Measurements from ENCODE around the gene ZNF385C.

The ZNF385C gene

DNA sequence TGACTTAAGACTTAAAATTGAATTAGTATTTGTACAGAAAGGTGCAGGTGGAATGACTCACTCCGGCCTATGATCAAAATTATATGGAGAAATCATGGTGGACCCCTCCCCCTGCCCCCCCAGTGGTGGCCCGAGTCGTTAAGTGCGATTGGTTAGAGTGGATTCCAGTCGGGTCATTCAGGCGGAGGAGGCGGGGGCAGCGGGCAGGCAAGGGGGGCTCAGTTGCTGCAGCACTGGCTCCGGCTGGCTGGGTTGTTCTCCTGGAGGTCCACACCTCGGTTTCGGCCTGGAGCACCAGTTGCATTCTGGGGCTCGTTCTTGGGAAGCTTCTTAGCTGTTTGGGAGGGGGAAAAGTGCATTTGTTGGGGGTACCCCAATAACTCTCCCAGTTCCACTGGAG is 27.3 kb upstream of the ZNF385C start:
- DNase-seq (ENCODE audit: low spot score), result no peak

DNA sequence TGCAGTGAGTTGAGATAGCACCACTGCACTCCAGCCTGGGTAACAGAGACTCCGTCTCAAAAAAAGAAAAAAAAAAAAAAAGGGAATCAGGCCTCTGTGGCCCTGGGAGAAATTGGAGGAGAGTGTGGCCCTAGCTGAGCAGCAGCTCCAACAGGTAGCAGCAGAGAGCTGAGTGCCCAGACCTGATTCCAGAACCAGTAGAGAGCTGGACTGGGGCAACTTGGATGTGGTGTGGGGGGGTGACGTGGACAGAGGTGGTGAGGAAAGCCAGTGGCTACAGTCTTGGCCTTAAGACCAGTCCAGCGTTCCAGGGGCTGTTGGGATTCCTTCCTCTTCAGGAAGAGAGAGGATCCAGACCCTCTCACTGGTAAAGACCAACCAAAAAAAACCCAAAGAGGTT is 26.0 kb upstream of the ZNF385C start:
- DNase-seq (ENCODE audit: low spot score), result no peak

DNA sequence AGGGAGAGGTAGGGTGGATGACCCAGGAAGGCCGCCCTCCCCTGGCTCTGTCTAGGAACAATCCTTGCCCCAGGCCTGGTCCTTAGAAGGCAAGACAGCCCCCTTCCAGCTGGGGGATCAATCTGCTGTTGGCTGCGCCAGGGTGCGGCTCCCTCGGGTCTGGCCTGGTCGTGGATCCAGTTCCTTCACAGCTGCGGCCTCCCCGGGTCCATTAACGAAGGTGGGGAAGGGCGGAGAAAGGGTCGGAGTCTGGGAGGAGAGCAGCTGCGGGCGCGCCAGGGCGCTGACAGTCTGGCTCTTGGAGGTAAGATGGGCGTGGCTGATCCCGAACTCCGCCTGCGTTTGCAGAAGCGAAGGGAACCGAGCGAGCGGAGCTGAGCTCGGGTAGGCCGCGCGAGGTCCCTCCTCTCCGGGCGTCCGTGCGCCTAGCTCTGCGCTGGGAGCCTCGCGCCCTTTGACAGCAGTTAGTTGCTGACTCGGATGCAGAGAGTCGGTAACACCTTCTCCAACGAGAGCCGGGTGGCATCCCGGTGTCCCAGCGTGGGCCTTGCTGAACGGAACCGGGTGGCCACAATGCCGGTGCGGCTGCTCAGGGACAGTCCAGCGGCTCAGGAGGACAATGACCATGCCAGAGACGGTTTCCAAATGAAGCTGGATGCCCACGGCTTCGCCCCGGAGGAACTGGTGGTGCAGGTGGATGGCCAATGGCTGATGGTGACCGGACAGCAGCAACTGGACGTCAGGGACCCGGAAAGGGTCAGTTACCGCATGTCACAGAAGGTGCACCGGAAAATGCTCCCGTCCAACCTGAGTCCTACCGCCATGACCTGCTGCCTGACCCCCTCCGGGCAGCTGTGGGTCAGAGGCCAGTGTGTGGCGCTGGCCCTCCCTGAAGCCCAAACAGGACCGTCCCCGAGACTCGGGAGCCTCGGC is 24.4 kb upstream of the ZNF385C start, which contains the start of gene HSPB9:
Gene HSPB9 (plus strand): TSS at position 434 of the 933 bp plus-strand sequence. CDS start 47 bp downstream, at position 481.
- DNase-seq (ENCODE audit: low spot score), result no peak

DNA sequence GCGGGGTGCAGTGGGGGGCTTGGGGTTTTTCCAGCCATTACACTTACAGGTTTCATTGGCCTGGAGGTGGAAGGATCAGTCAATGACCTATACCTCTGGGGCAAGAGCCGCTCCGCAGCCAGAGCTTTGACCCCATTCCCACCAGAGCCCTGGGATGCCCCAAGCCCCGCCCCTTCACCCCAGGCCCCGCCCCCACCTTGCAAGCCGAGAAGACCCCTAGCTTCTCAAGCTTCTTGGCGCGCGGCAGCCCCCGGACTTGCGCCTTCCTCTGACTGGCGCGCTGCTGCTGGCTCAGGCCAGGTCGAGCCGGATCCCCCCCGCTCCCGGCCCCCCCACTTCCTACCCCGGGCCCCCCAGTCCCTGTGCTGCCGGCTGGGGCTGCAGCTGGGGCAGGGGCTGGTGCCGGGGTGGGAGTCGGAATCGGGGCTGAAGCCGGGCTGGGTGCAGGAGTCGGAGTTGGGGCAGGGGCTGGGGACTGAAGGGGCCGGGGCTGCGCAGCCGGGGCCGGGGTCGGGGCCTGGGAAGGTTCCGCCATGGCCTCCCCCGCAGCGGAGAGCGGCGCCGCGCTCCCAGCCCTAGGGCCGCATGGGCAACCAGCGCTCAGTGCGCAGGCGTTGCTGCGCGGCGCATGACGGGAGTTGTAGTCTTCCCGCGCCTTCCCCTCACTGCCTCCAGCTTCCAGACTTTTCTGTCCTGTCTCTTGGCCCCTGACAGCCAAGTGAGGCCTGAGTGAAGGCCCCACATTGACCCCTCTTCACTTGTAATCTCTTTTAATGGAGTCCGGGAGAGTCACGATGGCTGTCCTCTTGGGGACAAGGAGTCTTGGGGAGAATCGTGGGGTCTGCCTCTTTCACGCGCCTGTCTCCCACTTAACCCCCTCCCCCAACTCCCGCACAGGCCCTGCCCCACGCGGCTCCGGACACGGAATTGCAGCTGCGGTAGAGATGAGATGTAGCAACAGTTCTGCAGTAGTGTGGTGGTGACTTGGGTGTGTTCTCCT is 22.8 kb upstream of the ZNF385C start, which contains the start of gene KAT2A:
Gene KAT2A (minus strand): TSS at position 598 of the 1,000 bp plus-strand sequence. CDS start 63 bp downstream, at position 535.
- DNase-seq (ENCODE audit: low spot score), result peak; percentile 97

DNA sequence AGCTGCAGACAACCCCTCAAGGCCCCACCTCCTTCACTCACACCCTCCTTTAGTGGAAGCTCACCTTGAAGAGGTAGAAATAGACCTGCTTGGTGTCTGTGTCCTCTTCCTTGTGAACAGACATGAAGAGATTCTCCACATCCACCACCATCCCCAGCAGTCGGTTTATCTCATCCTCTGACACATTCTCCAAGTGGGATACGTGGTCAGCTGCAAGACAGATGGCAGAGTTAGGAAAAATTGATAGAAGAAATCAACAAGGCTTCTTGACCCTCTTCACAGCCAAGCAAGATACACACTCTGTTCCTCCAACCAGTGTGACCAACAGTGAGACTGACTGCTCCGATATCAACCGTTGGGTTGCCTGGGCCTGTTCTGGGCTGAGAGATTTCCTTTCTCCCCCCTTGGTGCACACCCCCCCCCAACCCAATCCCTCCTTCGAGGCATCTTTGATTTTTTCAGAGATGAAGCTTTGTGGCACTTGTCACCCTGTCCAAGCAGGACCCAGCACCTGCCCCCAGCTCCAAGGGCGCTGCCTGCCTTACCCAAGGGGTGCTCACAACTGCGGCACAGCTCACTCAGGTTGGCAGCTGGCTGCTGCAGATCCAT is 22.0 kb upstream of the ZNF385C start:
- DNase-seq (ENCODE audit: low spot score), result no peak

DNA sequence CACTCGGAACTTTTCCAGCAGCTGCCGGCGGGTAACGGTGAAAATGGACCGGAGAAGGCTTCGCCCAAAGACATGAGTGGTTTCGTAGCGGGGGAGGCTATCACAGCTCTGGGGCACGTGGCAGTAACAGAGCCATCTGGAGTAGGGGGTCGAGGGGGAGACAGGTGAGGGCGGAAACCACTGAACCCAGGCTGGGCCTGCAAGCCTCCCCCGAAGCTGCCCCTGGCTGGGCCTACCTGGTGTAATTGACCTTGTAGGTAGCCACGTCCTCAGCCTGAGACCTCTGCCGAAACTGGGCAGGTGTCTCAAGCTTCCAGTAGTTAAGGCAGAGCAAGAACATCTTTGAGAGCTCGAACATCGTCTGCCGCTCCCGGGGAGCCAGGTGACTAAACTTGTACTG is 21.0 kb upstream of the ZNF385C start:
- no peak for DNase-seq (ENCODE audit: low spot score)

DNA sequence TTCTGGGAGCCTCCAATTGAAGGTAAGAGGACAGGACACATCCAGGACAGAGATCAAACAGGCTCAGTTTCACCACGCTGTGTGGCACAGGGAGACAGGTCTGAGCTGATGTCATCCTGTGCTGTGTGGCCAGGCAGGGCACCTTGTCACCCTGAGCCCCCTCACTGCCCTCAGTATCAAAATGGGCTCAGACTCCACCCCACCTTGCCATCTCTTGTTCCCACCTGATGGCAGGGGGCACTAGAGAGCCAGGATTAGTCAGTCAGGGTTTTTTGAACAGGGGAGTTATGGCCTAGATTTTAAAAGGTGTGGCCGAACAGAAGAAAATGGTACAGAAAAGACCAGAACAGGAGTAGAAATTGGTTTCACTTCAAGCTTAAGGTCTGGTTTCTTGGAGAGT is 20.3 kb upstream of the ZNF385C start:
- DNase-seq (ENCODE audit: low spot score), result no peak

DNA sequence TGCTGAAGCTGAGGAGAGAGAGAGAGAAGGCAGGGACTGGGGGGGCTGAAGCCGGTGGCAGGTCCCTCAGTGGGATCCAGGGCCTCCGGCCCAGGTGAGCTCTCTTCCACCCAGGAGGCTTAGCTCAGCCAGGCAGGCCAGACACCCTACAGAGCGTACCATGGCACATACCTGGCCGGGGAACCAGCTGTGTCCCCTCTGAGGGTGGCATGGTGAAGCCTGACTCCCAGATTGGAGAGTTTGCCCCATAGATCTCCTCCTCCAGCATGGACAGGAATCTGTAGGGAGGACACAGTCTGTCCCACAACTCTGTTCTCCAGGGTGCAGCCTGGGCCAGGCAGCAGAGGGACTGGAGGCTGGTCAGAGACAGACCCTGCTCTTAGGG is 19.8 kb upstream of the ZNF385C start:
- no peak for DNase-seq (ENCODE audit: low spot score)

DNA sequence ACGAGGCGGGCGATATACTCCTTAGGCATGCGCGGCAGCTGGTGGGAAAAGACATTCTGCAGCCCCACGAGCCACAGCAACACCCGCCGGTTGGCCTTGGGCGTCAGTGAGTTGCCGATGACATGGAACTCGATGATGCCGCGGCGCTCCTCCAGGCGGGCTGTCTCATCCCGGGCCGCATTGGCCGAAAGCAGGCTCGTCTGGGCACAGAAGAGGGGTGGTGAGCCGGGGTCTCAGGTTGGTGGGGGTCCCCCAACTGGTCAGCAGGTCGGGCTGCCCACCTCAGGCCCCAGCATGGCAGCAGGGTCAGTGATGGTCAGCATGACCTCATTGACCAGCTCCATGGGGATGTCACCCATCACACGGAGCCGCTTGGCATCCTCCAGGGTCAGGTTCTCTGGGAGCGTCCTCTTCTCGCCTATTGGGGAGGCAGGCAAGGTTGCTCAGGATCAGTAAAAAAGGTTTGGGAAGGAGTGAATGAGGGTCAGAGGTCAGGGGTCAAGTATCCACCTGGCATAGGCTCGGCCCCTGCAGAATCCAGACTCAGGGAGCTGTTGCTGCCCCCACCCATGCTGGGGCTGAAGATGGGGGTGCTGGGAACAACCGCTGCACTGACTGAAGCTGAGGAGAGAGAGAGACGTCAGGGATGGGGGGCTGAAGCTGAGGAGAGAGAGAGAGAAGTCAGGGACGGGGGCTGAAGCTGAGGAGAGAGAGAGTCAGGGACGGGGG is 19.3 kb upstream of the ZNF385C start:
- DNase-seq (ENCODE audit: low spot score), result no peak

DNA sequence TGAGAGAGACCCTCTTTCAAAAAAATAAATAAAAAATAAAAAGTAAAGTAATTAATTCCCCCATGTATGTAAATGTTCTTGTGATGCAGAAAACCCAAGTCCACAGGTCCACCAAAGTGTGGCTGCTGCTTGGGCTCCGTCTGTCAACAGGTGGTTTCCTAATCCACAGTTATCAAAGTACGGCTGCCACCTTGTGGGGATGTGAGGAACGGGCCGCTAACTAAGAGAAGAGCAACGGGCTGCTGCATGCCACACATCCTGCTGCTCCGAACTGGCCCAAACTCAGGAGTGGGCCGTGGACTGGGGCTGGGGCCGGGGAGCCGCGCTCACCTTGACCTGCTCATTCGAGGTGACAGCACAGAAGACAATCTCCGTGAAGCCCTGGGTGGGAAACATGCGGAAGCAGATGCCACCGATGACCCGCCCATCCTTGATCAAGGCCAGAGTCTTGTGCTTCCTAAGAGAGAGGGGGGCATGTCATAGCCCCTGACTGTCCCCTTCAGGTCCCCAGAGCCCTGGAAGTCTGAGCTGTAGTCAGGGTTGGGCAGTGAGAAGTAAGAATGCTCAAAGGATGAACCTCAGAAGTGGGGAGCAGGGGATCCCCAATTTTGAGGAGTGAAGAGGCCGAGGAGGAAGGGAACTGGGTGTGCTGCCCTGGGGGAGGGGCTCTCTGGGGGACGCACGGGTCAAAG is 18.6 kb upstream of the ZNF385C start:
- DNase-seq (ENCODE audit: low spot score), result peak; percentile 73

DNA sequence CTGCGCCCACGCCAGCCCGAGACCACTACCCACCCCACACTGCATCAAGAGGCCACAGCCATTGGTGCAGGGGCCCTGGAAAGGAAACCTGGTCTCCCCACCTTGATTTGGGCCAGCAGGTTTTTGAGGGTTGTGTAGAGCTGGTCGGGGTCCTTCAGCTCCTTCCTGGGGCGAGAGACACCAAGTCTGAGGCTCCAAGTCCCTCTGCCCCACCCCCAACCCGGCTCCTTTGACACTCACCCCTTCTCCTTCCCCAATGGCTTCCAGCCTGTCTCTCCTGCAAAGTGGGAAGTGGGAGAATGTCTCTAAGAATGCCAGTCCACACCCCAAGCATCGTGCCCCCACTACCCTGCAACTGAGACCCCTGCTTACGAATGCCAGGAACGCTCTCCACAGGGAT is 15.8 kb upstream of the ZNF385C start:
- DNase-seq (ENCODE audit: low spot score), result no peak

DNA sequence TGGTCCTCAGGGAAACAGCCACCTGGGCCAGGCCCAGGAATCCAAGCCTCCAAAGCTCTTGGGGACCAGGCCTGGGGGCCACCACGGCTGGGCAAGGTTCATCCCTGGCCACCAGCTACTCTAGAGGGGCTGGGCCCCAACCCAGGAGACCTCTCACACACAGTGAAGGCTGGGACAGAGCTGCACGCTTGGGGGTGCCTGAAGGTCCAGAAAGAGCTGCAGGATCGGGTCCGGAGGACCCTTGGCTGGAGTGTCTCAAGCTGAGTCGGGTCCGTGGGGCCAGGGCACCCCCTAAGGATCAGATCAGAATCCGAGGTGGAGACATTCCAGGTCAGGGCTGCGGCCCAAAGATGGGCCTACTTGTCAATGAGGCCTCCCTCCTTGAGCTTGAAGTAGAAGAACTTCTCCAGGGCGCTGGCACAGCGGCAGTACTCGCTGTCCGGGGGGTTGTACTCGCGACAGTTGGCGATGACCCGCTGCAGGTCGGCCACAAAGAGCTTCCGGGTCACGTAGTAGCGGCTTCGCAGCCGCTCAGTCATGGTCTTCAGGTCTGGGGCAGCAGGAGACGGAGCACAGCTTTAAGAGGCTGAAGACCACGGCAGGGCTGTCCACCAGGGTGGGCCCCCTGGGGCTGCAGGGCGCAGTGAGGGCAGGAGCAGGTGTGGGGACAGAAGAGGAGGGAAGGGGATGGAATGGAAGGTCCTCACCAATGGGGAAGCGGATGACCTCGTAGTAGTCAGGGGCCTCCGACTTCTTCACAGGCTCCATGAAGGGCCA is 15.2 kb upstream of the ZNF385C start:
- DNase-seq (ENCODE audit: low spot score), result no peak

DNA sequence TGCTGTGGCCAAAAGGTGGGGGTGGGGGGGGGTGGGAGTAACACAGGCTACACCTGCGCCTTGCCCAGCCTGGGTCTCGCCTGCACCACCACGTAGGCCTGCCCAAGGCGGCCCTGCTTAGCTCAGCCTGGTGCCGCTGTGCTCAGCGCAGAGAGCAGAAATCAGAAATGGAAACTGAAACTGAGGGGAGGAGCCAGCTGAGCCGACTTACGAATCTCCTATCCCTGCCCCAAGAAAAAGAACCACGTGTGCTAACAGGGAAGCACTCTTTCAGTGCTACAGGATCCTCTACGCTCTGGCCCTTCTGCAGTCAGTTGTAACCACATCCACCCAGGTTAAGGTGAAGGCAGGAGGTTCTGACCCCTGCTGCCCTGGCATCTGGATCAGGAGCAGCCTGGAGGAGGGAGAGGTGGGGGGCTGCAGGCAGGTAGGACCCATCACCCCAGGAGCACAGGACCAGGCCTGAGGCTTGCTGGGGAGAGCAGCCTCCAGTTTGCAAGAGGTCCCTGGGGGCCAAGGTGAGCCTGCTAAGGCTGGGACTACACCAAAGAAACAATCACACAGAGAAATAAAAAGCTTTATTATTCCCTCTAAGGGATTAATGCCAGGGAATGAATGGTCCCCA is 14.4 kb upstream of the ZNF385C start, which contains the start of gene DHX58:
Gene DHX58 (minus strand): TSS at position 163 of the 625 bp plus-strand sequence. CDS start 822 bp downstream, outside the sequence.
- peak; percentile 94 for DNase-seq (ENCODE audit: low spot score)

DNA sequence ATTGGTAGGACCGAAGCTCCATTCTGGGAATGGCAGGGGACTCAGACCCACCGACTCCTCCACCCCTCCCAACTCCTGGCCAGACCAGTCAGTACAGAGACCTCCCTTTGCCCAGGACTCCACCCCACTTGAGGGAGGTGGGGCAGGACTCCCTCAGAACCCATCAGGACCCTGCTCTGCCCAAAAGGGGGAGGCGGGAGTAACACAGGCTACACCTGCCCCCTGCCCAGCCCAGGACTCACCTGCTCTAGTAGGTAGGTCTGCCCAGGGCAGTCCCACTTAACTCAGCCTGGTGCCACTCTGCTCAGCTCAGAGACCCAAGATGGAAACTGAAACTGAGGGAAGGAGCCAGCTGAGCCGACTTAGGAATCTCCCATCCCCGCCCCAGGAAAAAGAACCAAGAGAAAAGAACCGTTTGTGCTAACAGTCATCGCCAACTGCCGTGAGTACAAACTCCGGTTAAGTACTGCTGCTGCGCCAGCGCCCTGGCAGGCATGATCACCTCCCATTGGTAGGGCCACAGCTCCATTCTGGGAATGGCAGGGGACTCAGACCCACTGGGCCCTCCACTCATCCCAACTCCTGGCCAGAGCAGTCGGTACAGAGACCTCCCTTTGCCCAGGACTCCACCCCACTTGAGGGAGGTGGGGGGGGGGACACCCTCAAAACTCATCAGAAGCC is 13.7 kb upstream of the ZNF385C start:
- DNase-seq (ENCODE audit: low spot score), result peak; percentile 54

DNA sequence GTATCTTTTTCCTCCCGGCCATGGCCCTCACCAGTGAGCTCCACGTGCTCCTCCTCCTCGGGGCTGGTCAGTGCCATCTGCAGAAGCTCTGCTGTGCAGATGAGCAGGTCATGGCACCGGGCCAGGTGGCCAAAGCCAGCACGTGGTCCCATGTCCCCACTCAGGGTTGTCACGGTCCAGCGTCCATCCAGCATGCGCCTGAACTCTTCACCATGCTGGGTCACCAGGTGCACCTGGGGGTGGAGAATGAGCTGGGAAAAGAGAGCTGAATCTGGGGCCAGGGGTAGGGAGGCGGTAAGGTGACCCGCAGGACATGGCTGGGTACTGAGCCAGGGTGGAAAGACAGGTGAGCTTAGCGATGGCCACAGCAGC is 13.0 kb upstream of the ZNF385C start:
- DNase-seq (ENCODE audit: low spot score), result no peak

DNA sequence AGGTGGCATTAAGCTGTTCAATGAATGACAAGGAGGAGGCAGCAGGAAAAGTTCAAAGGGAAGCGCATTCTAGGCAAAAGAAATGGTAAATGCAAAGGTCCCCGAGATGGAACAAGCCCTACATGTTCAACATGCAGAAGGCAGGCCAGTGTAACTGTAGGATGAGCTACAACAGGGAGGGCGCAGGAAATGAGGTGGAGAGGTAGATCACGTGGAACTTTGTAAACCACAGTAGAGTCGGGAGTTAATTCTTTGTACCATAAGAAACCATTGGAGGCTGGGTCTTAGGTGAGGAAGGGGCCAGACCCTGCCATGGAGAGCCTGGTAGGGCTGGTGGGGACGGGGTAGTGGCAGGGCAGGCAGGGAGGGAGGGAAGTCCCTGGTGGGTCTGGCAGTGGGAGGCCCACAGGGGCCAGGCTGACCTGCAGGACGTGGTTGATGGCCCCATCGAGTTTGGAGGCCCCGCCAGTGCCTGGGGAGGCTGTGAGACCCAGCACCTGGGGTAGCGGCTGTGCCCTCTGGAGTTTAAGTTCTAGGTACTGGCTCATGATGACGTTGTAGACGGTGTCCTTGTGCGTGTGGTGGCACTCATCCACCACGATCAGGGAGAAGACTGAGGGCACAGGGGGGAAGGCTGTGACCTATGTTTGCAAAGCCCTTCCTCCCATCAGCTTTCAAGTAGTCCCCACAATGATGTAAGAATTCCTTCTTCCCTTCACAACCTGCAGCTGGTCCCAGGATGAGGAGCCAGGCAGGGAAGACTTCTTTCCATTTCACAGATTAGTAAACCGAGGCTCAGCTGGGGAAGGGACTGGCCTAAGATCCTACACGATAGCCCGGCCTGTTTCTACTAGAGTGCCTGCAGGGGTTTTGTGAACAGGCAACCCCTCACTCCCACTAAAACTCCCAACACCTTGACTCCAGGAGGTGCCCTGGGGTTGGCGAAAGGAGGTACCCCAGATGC is 12.3 kb upstream of the ZNF385C start:
- no peak for DNase-seq (ENCODE audit: low spot score)

DNA sequence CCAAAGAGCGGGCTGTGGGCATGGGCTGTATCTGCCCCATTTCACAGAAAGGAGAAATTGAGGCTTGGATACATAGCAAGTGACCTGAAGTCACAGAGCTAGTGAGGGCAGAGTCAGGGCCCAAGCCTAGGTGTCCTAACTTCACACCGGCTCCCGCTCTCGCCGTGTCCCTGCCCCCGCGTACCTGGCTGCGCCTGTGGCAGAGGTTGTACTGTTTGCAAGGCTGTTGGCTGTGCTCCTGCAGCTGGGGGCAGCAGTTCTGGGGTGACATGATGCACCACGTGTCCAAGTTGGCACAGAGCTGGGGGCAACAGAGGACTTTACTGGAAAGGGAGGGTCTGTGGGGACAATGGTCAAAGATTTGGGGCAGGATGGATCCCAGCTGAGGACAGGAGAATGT is 10.8 kb upstream of the ZNF385C start:
- no peak for DNase-seq (ENCODE audit: low spot score)

All from AG08395 (cell line).